Lower leg skin (tissue), 3 donors: ENCODE results near the gene ADAMTSL2.

Source experiments
- POLR2A ChIP-seq, 2 donors: fragments of 450-650 bp; IDR thresholded peaks; one replicate each; pipeline ENCODE4 v1.6.1; 2016 to 2017; ENCODE audit warnings: antibody characterized with exemption in 2 of 2, mild to moderate bottlenecking in 1 of 2, moderate library complexity in 1 of 2
- TF ChIP-seq, protein P1 (sequence below), 3 donors: fragments of 450-650 bp; IDR thresholded peaks; one replicate each; pipeline ENCODE4 v1.5.1; 2016; ENCODE audit warnings: antibody characterized with exemption in 3 of 3, mild to moderate bottlenecking in 3 of 3, moderate library complexity in 2 of 3

GRCh38 chr9:133562611-133563290 lies 28.2 kb downstream of the ADAMTSL2 start:
- TF ChIP-seq POLR2A (IDR thresholded peaks at IDR 0.05): no peak
- TF ChIP-seq, protein P1, sequence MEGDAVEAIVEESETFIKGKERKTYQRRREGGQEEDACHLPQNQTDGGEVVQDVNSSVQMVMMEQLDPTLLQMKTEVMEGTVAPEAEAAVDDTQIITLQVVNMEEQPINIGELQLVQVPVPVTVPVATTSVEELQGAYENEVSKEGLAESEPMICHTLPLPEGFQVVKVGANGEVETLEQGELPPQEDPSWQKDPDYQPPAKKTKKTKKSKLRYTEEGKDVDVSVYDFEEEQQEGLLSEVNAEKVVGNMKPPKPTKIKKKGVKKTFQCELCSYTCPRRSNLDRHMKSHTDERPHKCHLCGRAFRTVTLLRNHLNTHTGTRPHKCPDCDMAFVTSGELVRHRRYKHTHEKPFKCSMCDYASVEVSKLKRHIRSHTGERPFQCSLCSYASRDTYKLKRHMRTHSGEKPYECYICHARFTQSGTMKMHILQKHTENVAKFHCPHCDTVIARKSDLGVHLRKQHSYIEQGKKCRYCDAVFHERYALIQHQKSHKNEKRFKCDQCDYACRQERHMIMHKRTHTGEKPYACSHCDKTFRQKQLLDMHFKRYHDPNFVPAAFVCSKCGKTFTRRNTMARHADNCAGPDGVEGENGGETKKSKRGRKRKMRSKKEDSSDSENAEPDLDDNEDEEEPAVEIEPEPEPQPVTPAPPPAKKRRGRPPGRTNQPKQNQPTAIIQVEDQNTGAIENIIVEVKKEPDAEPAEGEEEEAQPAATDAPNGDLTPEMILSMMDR (IDR thresholded peaks at IDR 0.05): no peak
